ENCODE results near the gene MICAL3.
A peak's percentile ranks its signal among the peaks of the same experiment; 100 is the strongest.
"Not testable (repeated sequence)": the region's sequence is repeated elsewhere in the genome, so short reads cannot be mapped to it uniquely, and the experiment has no call there.

MICAL3 gene

GRCh38 chr22:17941471-17942406 lies 82.6 kb downstream of the MICAL3 start:
- Histone ChIP-seq H3K56ac (ENCODE audit: low read length) (no peak overlapping the region), H3K18ac (ENCODE audit: low read length) (no peak overlapping the region), H3K4me3 (ENCODE audit: low read length) (no peak overlapping the region), H3K9ac (ENCODE audit: low read length) (peak overlapping the region; percentile 19), H3K79me1 (ENCODE audit: low read length) (peaks cover 36% of the 10 kb centered on the region), H4K8ac (ENCODE audit: low read depth, low read length) (no peak overlapping the region), H2AK5ac (ENCODE audit: low read length) (no peak overlapping the region), H3K27ac (ENCODE audit: low read depth, low read length) (no peak overlapping the region), H3K4ac (ENCODE audit: low read depth, low read length) (no peak overlapping the region), H3K79me2 (ENCODE audit: control insufficient read depth, insufficient read depth, low read length) (peaks cover 20% of the 10 kb centered on the region), H3K23ac (ENCODE audit: low read length) (no peak overlapping the region), H3K36me3 (ENCODE audit: control insufficient read depth, insufficient read depth, low read length) (no peaks in the 10 kb centered on the region), H3K27me3 (ENCODE audit: insufficient read depth, low read length, poor library complexity) (no peaks in the 10 kb centered on the region), H3K4me1 (ENCODE audit: control insufficient read depth, low read depth, low read length) (peaks cover 10% of the 10 kb centered on the region), H4K5ac (ENCODE audit: low read length) (no peak overlapping the region), H3K4me2 (ENCODE audit: low read length) (no peak overlapping the region), H2BK15ac (replicated peaks; ENCODE audit: low read depth) (no peak overlapping the region), H2BK120ac (ENCODE audit: low read depth, low read length) (no peak overlapping the region), H2BK5ac (ENCODE audit: low read length) (no peak overlapping the region)
- no CpG with 5 or more reads among the region's 18 CpGs for WGBS (ENCODE audit: extremely low coverage, insufficient coverage, low lambda C conversion rate)
- no peak for DNase-seq

GRCh38 chr22:17939579-17939978 lies 84.8 kb downstream of the MICAL3 start:
- WGBS (ENCODE audit: extremely low coverage, insufficient coverage, low lambda C conversion rate), result no CpG with 5 or more reads among the region's 4 CpGs
- no peak overlapping the region for H4K8ac ChIP-seq (ENCODE audit: low read depth, low read length)

GRCh38 chr22:17939011-17939410 lies 85.3 kb downstream of the MICAL3 start:
- Histone ChIP-seq H4K8ac (ENCODE audit: low read depth, low read length) (no peak overlapping the region), H2BK120ac (ENCODE audit: low read depth, low read length) (no peak overlapping the region), H3K4me3 (ENCODE audit: low read length) (no peak overlapping the region), H3K27me3 (ENCODE audit: insufficient read depth, low read length, poor library complexity) (no peaks in the 10 kb centered on the region), H3K4me2 (ENCODE audit: low read length) (no peak overlapping the region), H4K5ac (ENCODE audit: low read length) (no peak overlapping the region), H2BK15ac (replicated peaks; ENCODE audit: low read depth) (no peak overlapping the region), H3K79me2 (ENCODE audit: control insufficient read depth, insufficient read depth, low read length) (peaks cover 14% of the 10 kb centered on the region), H3K9ac (ENCODE audit: low read length) (no peak overlapping the region), H3K18ac (ENCODE audit: low read length) (no peak overlapping the region), H3K79me1 (ENCODE audit: low read length) (peaks cover 26% of the 10 kb centered on the region), H3K4me1 (ENCODE audit: control insufficient read depth, low read depth, low read length) (peaks cover 6% of the 10 kb centered on the region), H2BK5ac (ENCODE audit: low read length) (no peak overlapping the region), H3K56ac (ENCODE audit: low read length) (no peak overlapping the region), H3K4ac (ENCODE audit: low read depth, low read length) (no peak overlapping the region), H2AK5ac (ENCODE audit: low read length) (no peak overlapping the region), H3K27ac (ENCODE audit: low read depth, low read length) (no peak overlapping the region), H3K36me3 (ENCODE audit: control insufficient read depth, insufficient read depth, low read length) (no peaks in the 10 kb centered on the region), H3K23ac (ENCODE audit: low read length) (no peak overlapping the region)
- DNase-seq, result no peak
- no CpG with 5 or more reads among the region's 3 CpGs for whole genome bisulfite sequencing (ENCODE audit: extremely low coverage, insufficient coverage, low lambda C conversion rate)

More at GRCh38 chr22:17939579-17939978, 84.8 kb downstream of the MICAL3 start:
- Histone ChIP-seq H3K56ac (ENCODE audit: low read length) (no peak overlapping the region), H2BK15ac (replicated peaks; ENCODE audit: low read depth) (no peak overlapping the region), H2BK5ac (ENCODE audit: low read length) (no peak overlapping the region), H3K9ac (ENCODE audit: low read length) (no peak overlapping the region), H3K18ac (ENCODE audit: low read length) (no peak overlapping the region), H3K27ac (ENCODE audit: low read depth, low read length) (no peak overlapping the region), H3K4me2 (ENCODE audit: low read length) (no peak overlapping the region), H4K5ac (ENCODE audit: low read length) (no peak overlapping the region), H3K4ac (ENCODE audit: low read depth, low read length) (no peak overlapping the region), H3K23ac (ENCODE audit: low read length) (no peak overlapping the region), H3K79me1 (ENCODE audit: low read length) (peaks cover 29% of the 10 kb centered on the region), H3K4me1 (ENCODE audit: control insufficient read depth, low read depth, low read length) (peaks cover 9% of the 10 kb centered on the region), H3K4me3 (ENCODE audit: low read length) (no peak overlapping the region), H3K27me3 (ENCODE audit: insufficient read depth, low read length, poor library complexity) (no peaks in the 10 kb centered on the region), H2AK5ac (ENCODE audit: low read length) (no peak overlapping the region), H3K36me3 (ENCODE audit: control insufficient read depth, insufficient read depth, low read length) (no peaks in the 10 kb centered on the region), H2BK120ac (ENCODE audit: low read depth, low read length) (no peak overlapping the region), H3K79me2 (ENCODE audit: control insufficient read depth, insufficient read depth, low read length) (peaks cover 14% of the 10 kb centered on the region)
- DNase-seq, result no peak

GRCh38 chr22:17938484-17938924 lies 85.9 kb downstream of the MICAL3 start:
- peaks cover 14% of the 10 kb centered on the region for H3K79me2 ChIP-seq (ENCODE audit: control insufficient read depth, insufficient read depth, low read length)
- H3K4ac ChIP-seq (ENCODE audit: low read depth, low read length), result no peak overlapping the region
- no peaks in the 10 kb centered on the region for H3K27me3 ChIP-seq (ENCODE audit: insufficient read depth, low read length, poor library complexity)
- no peak overlapping the region for H3K9ac ChIP-seq (ENCODE audit: low read length)
- H2BK5ac ChIP-seq (ENCODE audit: low read length), result no peak overlapping the region
- peaks cover 24% of the 10 kb centered on the region for H3K79me1 ChIP-seq (ENCODE audit: low read length)
- peaks cover 6% of the 10 kb centered on the region for H3K4me1 ChIP-seq (ENCODE audit: control insufficient read depth, low read depth, low read length)
- no peak overlapping the region for H3K56ac ChIP-seq (ENCODE audit: low read length)
- H4K5ac ChIP-seq (ENCODE audit: low read length), result no peak overlapping the region
- no peak overlapping the region for H3K18ac ChIP-seq (ENCODE audit: low read length)
- H3K4me3 ChIP-seq (ENCODE audit: low read length), result no peak overlapping the region
- DNase-seq, result no peak
- H3K36me3 ChIP-seq (ENCODE audit: control insufficient read depth, insufficient read depth, low read length), result no peaks in the 10 kb centered on the region
- H2BK15ac ChIP-seq (replicated peaks; ENCODE audit: low read depth), result no peak overlapping the region
- H3K23ac ChIP-seq (ENCODE audit: low read length), result no peak overlapping the region
- H3K4me2 ChIP-seq (ENCODE audit: low read length), result no peak overlapping the region
- no peak overlapping the region for H2BK120ac ChIP-seq (ENCODE audit: low read depth, low read length)
- no CpG with 5 or more reads among the region's 8 CpGs for WGBS (ENCODE audit: extremely low coverage, insufficient coverage, low lambda C conversion rate)
- no peak overlapping the region for H3K27ac ChIP-seq (ENCODE audit: low read depth, low read length)
- no peak overlapping the region for H2AK5ac ChIP-seq (ENCODE audit: low read length)
- H4K8ac ChIP-seq (ENCODE audit: low read depth, low read length), result no peak overlapping the region

GRCh38 chr22:17932457-17932856 lies 91.9 kb downstream of the MICAL3 start:
- not testable (repeated sequence) for H3K36me3 ChIP-seq (ENCODE audit: control insufficient read depth, insufficient read depth, low read length); H2BK5ac ChIP-seq (ENCODE audit: low read length); H3K4ac ChIP-seq (ENCODE audit: low read depth, low read length); H3K9ac ChIP-seq (ENCODE audit: low read length); H3K27me3 ChIP-seq (ENCODE audit: insufficient read depth, low read length, poor library complexity); H3K79me2 ChIP-seq (ENCODE audit: control insufficient read depth, insufficient read depth, low read length); DNase-seq; H3K23ac ChIP-seq (ENCODE audit: low read length); H2AK5ac ChIP-seq (ENCODE audit: low read length); H3K18ac ChIP-seq (ENCODE audit: low read length); H2BK120ac ChIP-seq (ENCODE audit: low read depth, low read length); H3K56ac ChIP-seq (ENCODE audit: low read length); H3K27ac ChIP-seq (ENCODE audit: low read depth, low read length); H3K4me2 ChIP-seq (ENCODE audit: low read length); H3K4me1 ChIP-seq (ENCODE audit: control insufficient read depth, low read depth, low read length); H4K8ac ChIP-seq (ENCODE audit: low read depth, low read length); H3K4me3 ChIP-seq (ENCODE audit: low read length); H2BK15ac ChIP-seq (replicated peaks; ENCODE audit: low read depth); H4K5ac ChIP-seq (ENCODE audit: low read length)
- H3K79me1 ChIP-seq (ENCODE audit: low read length), result peaks cover 19% of the 10 kb centered on the region
- no CpG with 5 or more reads among the region's 2 CpGs for WGBS (ENCODE audit: extremely low coverage, insufficient coverage, low lambda C conversion rate)

Data from mesendoderm (in vitro differentiated cells).